SK-N-SH treated with all-trans-retinoic acid at 6 μM for 48 hours (cell line): ENCODE measurements around the gene C11orf52.

ENCODE experiments used
- ARNTL ChIP-seq: fragments of 450-650 bp; formaldehyde crosslinking; IDR thresholded peaks from 2 replicates; pipeline ENCODE4 v1.5.0; 2020; ENCODE audit warnings: low read depth, mild to moderate bottlenecking, moderate library complexity, borderline replicate concordance
- OSR1 ChIP-seq: fragments of 250-450 bp; sonication (Bioruptor Pico); IDR thresholded peaks from 2 replicates; pipeline ENCODE4 v1.8.0; 2022; ENCODE audit warnings: moderate library complexity, mild to moderate bottlenecking, inconsistent platforms

DNA sequence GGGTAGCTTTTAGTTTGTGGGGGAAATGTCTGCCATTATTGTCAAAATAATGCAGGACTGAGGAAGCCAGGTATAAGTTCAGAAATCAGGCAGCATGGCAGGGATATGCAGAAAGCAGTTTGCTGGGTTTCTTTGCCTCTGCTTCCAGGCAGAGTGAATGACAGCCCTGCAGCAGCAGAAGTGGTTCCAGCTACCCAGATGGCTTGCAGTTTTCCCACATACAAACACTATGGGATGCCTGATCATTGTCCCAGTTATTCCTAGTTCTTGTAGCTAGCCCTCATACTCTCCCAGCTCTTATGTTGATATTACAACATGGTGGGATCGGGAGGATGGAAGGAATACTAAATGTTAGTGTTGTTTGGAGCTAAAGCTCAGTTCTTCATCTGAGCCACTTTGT is 15.6 kb downstream of the C11orf52 start:
- TF ChIP-seq ARNTL (CRISPR knock-in tag) (no peak), OSR1 (no peak)
